GM10248 (cell line): ENCODE data around the gene MCM5.
A peak's percentile ranks its signal among the peaks of the same experiment; 100 is the strongest.

Experiments used
- CTCF ChIA-PET: fragments of 300-600 bp; sonication (Branson Sonifier 250); formaldehyde crosslinking; extraction: SDS; loops from one replicate; lab custom pipeline; 2021; ENCODE audit warnings: antibody characterized with exemption; lab: Yijun Ruan, JAX
- POLR2A ChIA-PET: fragments of 350-650 bp; sonication (Branson Sonifier 250); formaldehyde crosslinking; extraction: SDS; loops from one replicate; lab custom pipeline; 2020; ENCODE audit warnings: antibody characterized with exemption; lab: Yijun Ruan, JAX
- DNase-seq: peaks from one replicate; pipeline ENCODE4 v3.0.0; 2012; ENCODE audit errors: extremely low spot score
- CTCF ChIP-seq: IDR thresholded peaks from 2 replicates; pipeline ENCODE4 v1.5.1; 2012; ENCODE audit warnings: mild to moderate bottlenecking, low read depth; ENCODE audit errors: extremely low read depth, missing control alignments, control extremely low read depth

Gene MCM5

GRCh38 chr22:35407362-35407761 lies 7.4 kb downstream of the MCM5 start:
- TF ChIP-seq CTCF: no peak
- DNase-seq: no peak
- POLR2A ChIA-PET: no interaction called here
- CTCF ChIA-PET: interaction anchor here (3.2 to 7.8 kb wide), 2 partner anchors 58 to 176 kb away, joined by 10 to 47 read pairs; no protein-coding TSS in a partner anchor

GRCh38 chr22:35409783-35410662 lies 10.1 kb downstream of the MCM5 start:
- CTCF ChIA-PET: interaction anchor here (0.8 to 7.8 kb wide), 20 partner anchors 10 to 173 kb away, joined by 3 to 47 read pairs (median 4); no protein-coding TSS in a partner anchor
- DNase-seq: peak; percentile 86
- POLR2A ChIA-PET: interaction anchor here (0.5 to 1.3 kb wide), 3 partner anchors 13 to 39 kb away, joined by 3 to 4 read pairs (median 3); no protein-coding TSS in a partner anchor
- no peak for TF ChIP-seq CTCF

GRCh38 chr22:35410663-35411034 lies 10.7 kb downstream of the MCM5 start:
- no peak for DNase-seq
- CTCF ChIA-PET: interaction anchor here (0.8 to 7.8 kb wide), 22 partner anchors 7 to 173 kb away, joined by 3 to 47 read pairs (median 3); no protein-coding TSS in a partner anchor
- TF ChIP-seq CTCF: no peak
- POLR2A ChIA-PET: interaction anchor here (0.5 to 1.3 kb wide), 4 partner anchors 14 to 39 kb away, joined by 3 to 4 read pairs (median 3); no protein-coding TSS in a partner anchor

GRCh38 chr22:35411102-35411501 lies 11.2 kb downstream of the MCM5 start:
- POLR2A ChIA-PET: interaction anchor here (0.9 to 1.3 kb wide), 2 partner anchors 14 to 31 kb away, joined by 3 to 4 read pairs; no protein-coding TSS in a partner anchor
- DNase-seq: peak; percentile 73
- CTCF ChIA-PET: interaction anchor here (0.9 to 7.8 kb wide), 20 partner anchors 8 to 171 kb away, joined by 3 to 47 read pairs (median 3); no protein-coding TSS in a partner anchor
- peak; percentile 39 for TF ChIP-seq CTCF

- DNase-seq: no peak
- no peak for TF ChIP-seq CTCF
- POLR2A ChIA-PET: no interaction called here
- CTCF ChIA-PET: interaction anchor here (0.8 to 7.8 kb wide), 6 partner anchors 8 to 79 kb away, joined by 3 to 47 read pairs (median 3); no protein-coding TSS in a partner anchor
Observed at GRCh38 chr22:35413624-35414023, 13.7 kb downstream of the MCM5 start.

- DNase-seq: no peak
- CTCF ChIA-PET: interaction anchor here (1.0 to 2.4 kb wide), 2 partner anchors 14 to 27 kb away, joined by 3 to 7 read pairs; no protein-coding TSS in a partner anchor
- POLR2A ChIA-PET: no interaction called here
Observed at GRCh38 chr22:35417606-35418005, 17.7 kb downstream of the MCM5 start.

More at GRCh38 chr22:35417606-35418005, 17.7 kb downstream of the MCM5 start:
- TF ChIP-seq CTCF: no peak
